Activated T-helper 1 cell treated with anti-CD3 and anti-CD28 coated beads, Interleukin-2, amount 50 U/mL, for 16 hours (primary cell): Measurements from ENCODE around the gene TMEM233.
"Not testable (repeated sequence)": the region's sequence is repeated elsewhere in the genome, so short reads cannot be mapped to it uniquely, and the experiment has no call there.

ENCODE experiments used
- DNase-seq, 2 donors: peaks; one replicate each; pipeline ENCODE4 v3.0.0-alpha.2; 2020; ENCODE audit warnings: low read depth in 1 of 2, low spot score in 1 of 2

The TMEM233 gene

DNA sequence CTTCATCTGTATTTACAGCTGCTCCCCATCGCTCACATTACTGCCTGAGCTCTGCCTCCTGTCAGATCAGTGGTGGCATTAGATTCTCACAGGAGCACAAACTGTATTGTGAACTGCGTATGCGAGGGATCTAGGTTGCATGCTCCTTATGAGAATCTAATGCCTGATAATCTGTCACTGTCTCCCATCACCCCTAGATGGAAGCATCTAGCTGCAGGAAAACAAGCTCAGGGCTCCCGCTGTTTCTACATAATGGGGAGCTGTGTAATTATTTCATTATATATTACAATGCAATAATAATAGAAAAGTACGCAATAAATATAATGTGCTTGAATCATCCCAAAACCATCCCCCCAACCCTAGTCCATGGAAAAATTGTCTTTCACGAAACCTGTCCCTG, 64.6 kb downstream of the TMEM233 start:
- not testable (repeated sequence) for DNase-seq

DNA sequence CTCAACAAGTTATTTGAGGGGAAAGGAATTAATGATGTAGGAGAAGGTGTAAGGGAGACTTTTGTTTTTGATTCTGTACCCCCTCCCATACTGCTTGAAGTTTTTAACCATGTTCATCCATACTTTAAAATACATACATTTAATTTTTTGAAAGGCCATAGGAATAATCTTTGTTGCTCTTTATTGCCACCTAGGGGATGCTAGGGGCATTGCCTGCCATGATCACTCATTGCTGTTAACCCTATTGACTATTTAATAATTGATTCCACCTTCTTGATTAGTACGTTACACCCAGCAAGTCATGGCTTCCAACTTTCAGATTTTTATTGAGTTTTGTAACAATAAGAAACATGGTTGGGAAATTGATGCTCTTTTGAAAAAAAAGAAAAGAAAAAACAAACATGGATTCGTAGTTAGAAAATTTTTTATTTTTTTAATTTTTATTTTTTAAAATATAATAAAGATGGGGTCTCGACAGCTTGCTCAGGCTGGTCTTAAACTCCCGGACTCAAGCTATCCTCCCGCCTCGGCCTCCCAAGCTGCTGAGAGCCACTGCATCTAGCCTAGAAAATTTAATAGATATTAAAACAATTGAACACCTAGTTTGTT, 65.8 kb downstream of the TMEM233 start:
- DNase-seq, result no peak

DNA sequence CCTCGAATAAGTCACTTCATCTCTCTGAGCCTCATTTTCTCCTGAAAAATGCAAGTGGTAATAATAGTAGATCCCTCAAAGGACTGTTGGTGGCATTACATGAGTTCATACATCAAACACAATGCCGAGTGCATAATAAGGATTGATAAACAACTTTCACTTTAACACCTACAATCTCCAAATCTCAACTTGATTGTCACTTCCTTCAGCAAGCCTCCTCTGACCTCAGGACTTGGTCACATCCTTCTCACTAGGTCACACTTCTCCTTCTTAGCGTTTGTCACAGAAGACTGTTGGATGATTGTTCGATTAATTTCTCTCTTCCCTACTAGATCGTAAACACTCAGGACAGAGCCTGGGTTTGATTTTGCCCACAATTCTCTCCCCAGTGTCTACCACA, 66.5 kb downstream of the TMEM233 start:
- DNase-seq, result no peak

- DNase-seq, result no peak
Measured at GRCh38 chr12:119661882-119662281, 68.3 kb downstream of the TMEM233 start.

- no peak for DNase-seq
Measured at GRCh38 chr12:119664642-119665041, 71.1 kb downstream of the TMEM233 start.

- no peak for DNase-seq
Measured at GRCh38 chr12:119665164-119665929, 71.8 kb downstream of the TMEM233 start.

GRCh38 chr12:119666226-119666795, 72.7 kb downstream of the TMEM233 start:
- no peak for DNase-seq

- no peak for DNase-seq
Measured at GRCh38 chr12:119666900-119667576, 73.5 kb downstream of the TMEM233 start.

DNA sequence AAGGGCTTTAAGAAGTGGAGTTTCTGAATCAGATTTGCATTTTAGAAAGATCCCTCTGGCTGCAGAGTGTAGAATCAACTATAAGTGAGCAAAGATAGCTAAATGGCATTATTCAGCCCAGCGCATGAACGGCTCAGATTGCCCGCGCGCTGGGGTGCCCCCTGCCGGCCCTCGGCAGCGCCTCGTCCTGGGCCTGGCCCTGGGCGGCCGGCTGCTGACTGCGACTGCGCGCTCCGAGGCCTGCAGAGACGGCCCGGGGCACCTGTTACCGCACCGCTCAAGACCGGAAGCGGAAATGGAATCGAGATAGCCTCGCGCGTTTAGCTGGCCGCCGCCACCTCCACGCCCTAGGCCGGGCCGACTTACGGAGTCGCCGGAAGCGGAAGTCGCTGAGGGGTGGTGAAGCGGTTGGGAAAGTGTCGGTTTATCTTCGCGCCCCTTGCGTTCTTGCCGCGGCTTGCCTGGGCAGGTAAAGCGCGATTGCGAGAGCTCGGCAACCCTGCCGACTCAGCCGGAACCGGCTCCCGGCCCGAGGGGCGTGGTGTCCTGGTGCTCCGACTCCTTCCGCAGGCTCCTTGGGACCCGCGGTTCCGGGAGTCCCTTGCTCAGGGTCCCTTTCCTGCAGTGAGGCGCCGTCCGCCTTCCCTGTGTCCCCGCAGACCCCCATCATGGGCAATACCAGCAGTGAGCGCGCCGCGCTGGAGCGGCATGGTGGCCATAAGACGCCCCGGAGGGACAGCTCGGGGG, 74.2 kb downstream of the TMEM233 start, which contains the start of gene PRKAB1:
PRKAB1 (plus strand) TSS at position 557 of the 747 bp plus-strand sequence; CDS start at position 669, 112 bp downstream.
- DNase-seq, result peak; percentile 88 to 93

DNA sequence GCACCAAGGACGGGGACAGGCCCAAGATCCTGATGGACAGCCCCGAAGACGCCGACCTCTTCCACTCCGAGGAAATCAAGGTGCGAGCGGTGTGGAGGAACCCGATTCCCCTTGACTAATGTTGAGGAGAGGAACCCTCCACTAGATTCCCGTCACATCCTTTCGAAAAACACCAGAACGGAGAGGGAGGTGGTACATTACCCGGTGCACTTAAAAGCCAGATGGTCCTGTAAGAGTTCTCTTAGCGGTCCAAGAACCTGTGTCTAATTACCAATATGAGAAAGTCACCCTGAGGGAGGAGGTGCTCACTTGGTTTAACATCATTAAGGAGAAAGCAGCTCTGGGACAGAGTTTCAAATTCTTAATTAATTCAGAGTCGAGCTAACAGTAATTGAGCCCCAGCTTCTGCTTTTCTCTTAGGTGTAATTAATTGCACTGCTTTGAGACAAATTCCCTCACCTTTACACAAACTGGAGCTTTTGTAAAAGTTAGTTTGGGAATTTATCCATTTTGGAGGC, 74.8 kb downstream of the TMEM233 start:
- no peak for DNase-seq

- no peak for DNase-seq
Measured at GRCh38 chr12:119669744-119670472, 76.3 kb downstream of the TMEM233 start.

DNA sequence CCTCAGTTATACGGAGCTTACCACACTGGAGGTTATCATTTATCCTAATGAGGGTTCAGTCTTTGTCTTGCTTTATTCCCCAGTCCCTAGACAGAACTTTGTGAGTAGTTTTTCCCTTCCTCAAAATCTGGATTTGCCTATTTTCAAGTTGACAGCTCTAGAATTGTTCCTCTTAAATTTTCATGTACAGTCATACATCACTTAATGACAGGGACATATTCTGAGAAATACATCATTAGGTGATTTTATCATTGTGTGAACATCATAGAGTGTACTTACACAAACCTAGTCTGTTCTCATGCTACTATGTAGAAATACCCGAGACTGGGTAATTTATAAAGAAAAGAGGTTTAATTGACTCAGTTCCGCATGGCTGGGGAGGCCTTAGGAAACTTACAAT, 77.5 kb downstream of the TMEM233 start:
- DNase-seq, result no peak

DNA sequence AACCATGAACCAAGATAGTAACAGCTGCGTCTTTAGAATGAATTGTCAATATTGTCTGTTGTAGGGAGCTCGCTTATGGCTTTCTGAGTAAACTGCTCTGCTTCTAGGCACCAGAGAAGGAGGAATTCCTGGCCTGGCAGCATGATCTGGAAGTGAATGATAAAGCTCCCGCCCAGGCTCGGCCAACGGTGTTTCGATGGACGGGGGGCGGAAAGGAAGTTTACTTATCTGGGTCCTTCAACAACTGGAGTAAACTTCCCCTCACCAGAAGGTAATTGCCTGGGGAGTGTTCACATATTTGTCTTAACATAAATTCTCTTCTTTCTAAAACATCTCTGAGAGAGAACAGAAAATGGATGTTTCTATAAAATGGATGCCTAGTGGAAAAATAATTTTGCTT, 78.6 kb downstream of the TMEM233 start:
- DNase-seq, result no peak

GRCh38 chr12:119673634-119674033, 80.1 kb downstream of the TMEM233 start:
- no peak for DNase-seq

DNA sequence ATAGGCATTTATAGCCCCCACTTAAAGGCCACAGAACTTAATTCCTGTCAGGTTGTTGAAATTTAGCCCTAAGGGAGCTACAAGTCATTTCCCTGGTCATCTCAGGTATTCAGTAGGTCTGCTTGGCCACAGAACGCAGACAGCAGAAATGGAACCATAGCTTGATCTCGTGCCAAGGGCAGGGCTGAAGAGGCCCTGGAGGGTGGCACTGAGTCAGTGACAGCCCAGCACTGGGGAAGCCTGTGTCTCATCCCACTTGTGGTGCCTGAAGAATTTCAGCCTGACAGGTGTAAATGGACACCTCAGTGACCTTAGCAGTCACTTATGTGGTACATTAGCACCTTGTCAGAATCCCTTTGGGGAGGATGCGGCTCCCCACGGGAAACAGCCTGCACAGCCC, 81.0 kb downstream of the TMEM233 start:
- no peak for DNase-seq

- DNase-seq, result no peak
Measured at GRCh38 chr12:119676022-119676421, 82.4 kb downstream of the TMEM233 start.

GRCh38 chr12:119676573-119676972, 83.0 kb downstream of the TMEM233 start:
- DNase-seq, result no peak

GRCh38 chr12:119678459-119678858, 84.9 kb downstream of the TMEM233 start:
- DNase-seq, result no peak

GRCh38 chr12:119679081-119679480, 85.5 kb downstream of the TMEM233 start:
- no peak for DNase-seq

DNA sequence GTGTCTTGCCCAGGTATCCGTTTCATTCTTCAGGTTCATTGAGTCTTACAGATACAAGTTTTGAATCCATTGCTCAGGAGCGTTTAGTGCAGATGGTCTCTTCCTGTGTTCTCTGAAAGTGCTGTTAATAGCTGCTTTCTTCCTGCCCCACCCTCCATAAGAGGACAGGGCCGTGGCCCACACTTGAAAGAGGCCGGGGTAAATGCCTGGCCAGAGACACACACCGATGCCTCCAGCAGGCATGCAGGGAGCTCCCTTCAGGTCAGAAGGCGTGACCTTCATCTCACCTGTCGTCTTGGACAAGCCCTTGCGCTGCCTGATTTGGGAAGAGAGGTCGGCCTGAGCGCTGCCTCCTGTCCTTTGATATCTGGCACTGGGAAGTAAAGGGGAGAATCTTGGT, 85.9 kb downstream of the TMEM233 start:
- DNase-seq, result no peak
